ENCODE results near the gene NLGN3.
A peak's percentile ranks its signal among the peaks of the same experiment; 100 is the strongest.

NLGN3 gene

DNA sequence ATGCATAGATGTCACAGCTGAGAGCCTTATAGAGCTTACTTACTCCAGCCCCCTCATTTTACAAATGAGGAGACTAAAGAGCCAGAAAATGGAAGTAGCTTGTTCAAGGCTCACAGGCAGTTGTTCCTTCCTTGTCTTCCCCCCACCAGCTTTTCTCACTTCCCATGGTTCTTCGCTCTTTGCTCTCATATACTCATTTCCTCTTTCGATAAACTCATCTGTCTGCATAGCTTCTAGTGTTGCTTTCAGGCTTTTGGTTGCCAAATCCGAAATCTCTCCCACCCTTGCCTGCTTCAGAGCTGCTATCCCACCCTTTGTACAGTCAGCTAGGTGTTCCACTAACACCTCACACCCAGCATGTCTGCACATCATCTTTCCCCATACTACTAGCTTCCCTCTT is 53.4 kb downstream of the NLGN3 start:
- TF ChIP-seq, protein P1, sequence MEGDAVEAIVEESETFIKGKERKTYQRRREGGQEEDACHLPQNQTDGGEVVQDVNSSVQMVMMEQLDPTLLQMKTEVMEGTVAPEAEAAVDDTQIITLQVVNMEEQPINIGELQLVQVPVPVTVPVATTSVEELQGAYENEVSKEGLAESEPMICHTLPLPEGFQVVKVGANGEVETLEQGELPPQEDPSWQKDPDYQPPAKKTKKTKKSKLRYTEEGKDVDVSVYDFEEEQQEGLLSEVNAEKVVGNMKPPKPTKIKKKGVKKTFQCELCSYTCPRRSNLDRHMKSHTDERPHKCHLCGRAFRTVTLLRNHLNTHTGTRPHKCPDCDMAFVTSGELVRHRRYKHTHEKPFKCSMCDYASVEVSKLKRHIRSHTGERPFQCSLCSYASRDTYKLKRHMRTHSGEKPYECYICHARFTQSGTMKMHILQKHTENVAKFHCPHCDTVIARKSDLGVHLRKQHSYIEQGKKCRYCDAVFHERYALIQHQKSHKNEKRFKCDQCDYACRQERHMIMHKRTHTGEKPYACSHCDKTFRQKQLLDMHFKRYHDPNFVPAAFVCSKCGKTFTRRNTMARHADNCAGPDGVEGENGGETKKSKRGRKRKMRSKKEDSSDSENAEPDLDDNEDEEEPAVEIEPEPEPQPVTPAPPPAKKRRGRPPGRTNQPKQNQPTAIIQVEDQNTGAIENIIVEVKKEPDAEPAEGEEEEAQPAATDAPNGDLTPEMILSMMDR (IDR thresholded peaks at IDR 0.05; ENCODE audit: control insufficient read depth, insufficient read depth, low read depth, low read length, missing control alignments) = no peak
- no peak overlapping the region for H3K4me3 ChIP-seq (ENCODE audit: control insufficient read depth, low read depth, low read length)
- no peak for DNase-seq (ENCODE audit: low read depth)

DNA sequence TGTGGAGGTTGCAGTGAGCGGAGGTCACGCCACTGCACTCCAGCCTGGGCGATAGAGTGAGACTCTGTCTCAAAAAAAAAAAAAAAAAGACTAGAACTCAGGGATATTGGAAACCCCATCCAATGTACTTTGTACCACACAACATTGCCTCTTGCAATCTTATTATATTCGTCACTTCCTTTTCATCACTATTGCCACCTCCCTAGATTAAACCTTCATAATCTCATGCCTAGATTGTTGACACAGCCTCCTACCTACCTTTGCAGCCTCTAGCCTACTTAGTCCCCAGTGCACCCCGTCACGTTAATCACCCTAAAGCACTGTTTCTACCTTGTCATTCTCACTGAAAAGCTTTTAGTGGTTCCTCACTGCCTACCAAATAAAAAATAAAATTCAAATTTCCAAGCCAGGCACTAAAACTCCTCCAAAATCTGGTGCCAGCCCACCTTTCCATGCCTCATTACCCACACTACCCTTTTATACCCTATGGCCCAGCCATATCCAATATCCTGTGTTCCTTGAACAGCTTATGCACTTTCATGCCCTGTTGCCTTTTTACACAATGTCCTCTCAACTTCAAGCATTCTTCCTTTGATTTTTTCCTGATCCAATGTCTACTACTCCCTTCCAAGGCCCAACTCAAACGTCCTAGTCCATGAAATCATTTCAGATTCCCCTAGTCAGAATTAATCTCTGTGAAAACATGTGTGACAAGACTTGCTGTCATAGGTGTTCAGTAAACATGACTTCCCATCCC is 54.8 kb downstream of the NLGN3 start:
- H3K4me3 ChIP-seq (ENCODE audit: control insufficient read depth, low read depth, low read length) = no peak overlapping the region
- DNase-seq (ENCODE audit: low read depth) = no peak
- TF ChIP-seq, protein P1 (IDR thresholded peaks at IDR 0.05; ENCODE audit: control insufficient read depth, insufficient read depth, low read depth, low read length, missing control alignments) = no peak

- TF ChIP-seq, protein P1 (IDR thresholded peaks at IDR 0.05; ENCODE audit: control insufficient read depth, insufficient read depth, low read depth, low read length, missing control alignments) = no peak
- H3K4me3 ChIP-seq (ENCODE audit: control insufficient read depth, low read depth, low read length) = no peak overlapping the region
- peak; percentile 24 for DNase-seq (ENCODE audit: low read depth)
Observed at GRCh38 chrX:71210816-71211215, 66.2 kb downstream of the NLGN3 start.

DNA sequence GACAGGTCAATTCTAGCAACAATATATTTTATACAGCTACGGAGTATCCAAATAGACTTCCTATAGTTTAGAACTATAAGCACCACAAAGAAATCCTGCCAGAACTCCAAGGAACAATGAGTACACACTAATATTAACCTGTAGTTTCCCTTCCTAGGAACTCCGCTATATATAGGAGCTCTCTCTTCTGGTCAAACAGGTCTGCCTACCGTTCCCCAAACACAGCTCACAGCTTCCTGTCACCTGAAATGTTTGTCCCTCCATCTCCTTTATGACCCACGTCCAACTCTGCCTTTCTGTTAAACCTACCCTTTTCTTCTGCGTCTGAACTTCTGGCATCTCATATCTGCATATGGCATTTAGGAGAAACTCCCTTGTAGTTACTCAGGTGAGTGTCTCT is 67.9 kb downstream of the NLGN3 start:
- TF ChIP-seq, protein P1 (IDR thresholded peaks at IDR 0.05; ENCODE audit: control insufficient read depth, insufficient read depth, low read depth, low read length, missing control alignments) = no peak
- no peak overlapping the region for H3K4me3 ChIP-seq (ENCODE audit: control insufficient read depth, low read depth, low read length)
- no peak for DNase-seq (ENCODE audit: low read depth)

DNA sequence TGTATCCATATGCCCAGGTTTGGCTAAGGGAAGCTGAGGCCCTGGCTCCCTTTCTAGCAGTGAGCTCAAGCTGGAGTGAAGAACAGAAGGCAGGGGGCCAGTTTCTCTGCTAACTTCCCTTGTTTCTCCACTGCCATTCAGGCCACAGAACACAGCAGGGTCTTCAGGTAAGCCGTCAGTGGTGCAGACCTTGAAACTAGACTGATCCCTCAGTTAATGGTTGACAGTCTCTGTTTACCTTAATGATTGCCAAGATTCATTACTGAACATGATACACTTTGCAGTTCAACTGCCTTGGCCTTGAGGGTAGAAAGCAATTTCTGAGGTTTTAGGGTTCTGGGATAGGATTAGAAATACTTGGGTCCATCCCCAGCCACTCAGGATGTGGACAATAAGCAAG is 69.5 kb downstream of the NLGN3 start:
- DNase-seq (ENCODE audit: low read depth) = no peak
- no peak overlapping the region for H3K4me3 ChIP-seq (ENCODE audit: control insufficient read depth, low read depth, low read length)

DNA sequence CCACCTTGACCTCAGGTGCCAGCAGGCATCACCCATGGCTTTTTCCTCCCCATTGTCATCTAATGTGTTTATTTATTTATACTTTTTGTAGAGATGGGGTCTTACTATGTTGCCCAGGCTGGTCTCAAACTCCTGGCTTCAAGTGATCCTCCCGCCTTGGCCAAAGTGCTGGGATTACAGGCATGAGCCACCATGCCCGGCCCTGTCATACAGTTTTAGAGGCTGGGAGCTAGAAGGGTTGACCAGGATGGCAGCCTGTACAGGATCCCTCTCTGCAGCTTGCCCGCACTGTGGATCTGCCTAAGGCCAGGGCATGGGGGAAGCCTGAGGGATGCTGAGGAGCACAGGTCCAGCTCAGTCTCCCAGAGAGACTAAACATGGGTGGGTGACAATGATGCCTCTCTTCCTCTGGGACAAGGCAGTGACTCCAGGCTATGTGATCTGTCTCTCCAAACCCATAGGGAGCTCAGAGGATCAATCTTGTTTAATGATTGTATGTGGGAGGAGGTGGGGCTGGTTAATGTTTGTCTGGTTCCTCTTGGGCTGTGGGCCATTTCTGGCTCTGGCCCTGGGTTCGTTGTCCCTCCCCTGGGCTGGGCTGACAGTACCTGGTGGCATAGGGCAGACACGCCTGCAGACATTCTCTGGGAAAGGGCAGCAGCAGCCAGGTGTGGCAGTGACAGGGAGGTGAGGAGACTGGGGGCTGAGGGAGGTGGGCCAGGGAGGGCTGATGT is 70.1 kb downstream of the NLGN3 start:
- DNase-seq (ENCODE audit: low read depth) = no peak
- TF ChIP-seq, protein P1 (IDR thresholded peaks at IDR 0.05; ENCODE audit: control insufficient read depth, insufficient read depth, low read depth, low read length, missing control alignments) = no peak
- no peak overlapping the region for H3K4me3 ChIP-seq (ENCODE audit: control insufficient read depth, low read depth, low read length)

More for the DNA sequence above, 69.5 kb downstream of the NLGN3 start:
- TF ChIP-seq, protein P1 (IDR thresholded peaks at IDR 0.05; ENCODE audit: control insufficient read depth, insufficient read depth, low read depth, low read length, missing control alignments) = no peak

All from AG09309 (cell line).